ENCODE data around the gene DSCAM.

GRCh38 chr21:40345711-40346321 lies 501.1 kb downstream of the DSCAM start:
- no peak for TF ChIP-seq CTCF (IDR thresholded peaks at IDR 0.05)
- TF ChIP-seq POLR2A (IDR thresholded peaks at IDR 0.05): no peak

All from uterus (tissue), 2 donors.